ENCODE data around the gene EZH2. TPM values are rescaled to one million over a fixed set of nuclear protein-coding genes. Genes with fewer than 3 reads are reported as not detected.

EZH2 gene
- total RNA-seq, 1 experiment from 2014 or later = 18.4 TPM

- H3K4me3 ChIP-seq (ENCODE audit: insufficient read depth, low read depth, low read length) = no peak overlapping the region
- H3K36me3 ChIP-seq (replicated peaks; ENCODE audit: control insufficient read depth, insufficient read depth, low read length) = no peaks in the 10 kb centered on the region
- DNase-seq = no peak
- H3K27me3 ChIP-seq (ENCODE audit: control insufficient read depth, insufficient read depth, low read length) = no peaks in the 10 kb centered on the region
Measured at GRCh38 chr7:148854983-148855382, 29.1 kb downstream of the EZH2 start.

GRCh38 chr7:148852272-148852671, 31.8 kb downstream of the EZH2 start:
- DNase-seq = no peak
- Histone ChIP-seq H3K27me3 (ENCODE audit: control insufficient read depth, insufficient read depth, low read length) (no peaks in the 10 kb centered on the region), H3K36me3 (replicated peaks; ENCODE audit: control insufficient read depth, insufficient read depth, low read length) (no peaks in the 10 kb centered on the region), H3K4me3 (ENCODE audit: insufficient read depth, low read depth, low read length) (no peak overlapping the region)

- Histone ChIP-seq H3K4me3 (ENCODE audit: insufficient read depth, low read depth, low read length) (no peak overlapping the region), H3K27me3 (ENCODE audit: control insufficient read depth, insufficient read depth, low read length) (no peaks in the 10 kb centered on the region), H3K36me3 (replicated peaks; ENCODE audit: control insufficient read depth, insufficient read depth, low read length) (no peaks in the 10 kb centered on the region)
- DNase-seq = no peak
Measured at GRCh38 chr7:148850564-148850963, 33.5 kb downstream of the EZH2 start.

GRCh38 chr7:148849393-148850098, 34.5 kb downstream of the EZH2 start:
- DNase-seq = no peak
- no peaks in the 10 kb centered on the region for H3K36me3 ChIP-seq (replicated peaks; ENCODE audit: control insufficient read depth, insufficient read depth, low read length)
- H3K4me3 ChIP-seq (ENCODE audit: insufficient read depth, low read depth, low read length) = no peak overlapping the region
- no peaks in the 10 kb centered on the region for H3K27me3 ChIP-seq (ENCODE audit: control insufficient read depth, insufficient read depth, low read length)

GRCh38 chr7:148847815-148848734, 36.0 kb downstream of the EZH2 start:
- Histone ChIP-seq H3K27me3 (ENCODE audit: control insufficient read depth, insufficient read depth, low read length) (no peaks in the 10 kb centered on the region), H3K36me3 (replicated peaks; ENCODE audit: control insufficient read depth, insufficient read depth, low read length) (no peaks in the 10 kb centered on the region), H3K4me3 (ENCODE audit: insufficient read depth, low read depth, low read length) (no peak overlapping the region)
- no peak for DNase-seq

- DNase-seq = no peak
- no peaks in the 10 kb centered on the region for H3K27me3 ChIP-seq (ENCODE audit: control insufficient read depth, insufficient read depth, low read length)
- no peak overlapping the region for H3K4me3 ChIP-seq (ENCODE audit: insufficient read depth, low read depth, low read length)
- no peaks in the 10 kb centered on the region for H3K36me3 ChIP-seq (replicated peaks; ENCODE audit: control insufficient read depth, insufficient read depth, low read length)
Measured at GRCh38 chr7:148838905-148839304, 45.2 kb downstream of the EZH2 start.

GRCh38 chr7:148835854-148836253, 48.2 kb downstream of the EZH2 start:
- H3K4me3 ChIP-seq (ENCODE audit: insufficient read depth, low read depth, low read length) = no peak overlapping the region
- DNase-seq = no peak
- no peaks in the 10 kb centered on the region for H3K27me3 ChIP-seq (ENCODE audit: control insufficient read depth, insufficient read depth, low read length)
- no peaks in the 10 kb centered on the region for H3K36me3 ChIP-seq (replicated peaks; ENCODE audit: control insufficient read depth, insufficient read depth, low read length)

GRCh38 chr7:148834605-148835004, 49.5 kb downstream of the EZH2 start:
- no peak overlapping the region for H3K4me3 ChIP-seq (ENCODE audit: insufficient read depth, low read depth, low read length)
- H3K27me3 ChIP-seq (ENCODE audit: control insufficient read depth, insufficient read depth, low read length) = no peaks in the 10 kb centered on the region
- H3K36me3 ChIP-seq (replicated peaks; ENCODE audit: control insufficient read depth, insufficient read depth, low read length) = no peaks in the 10 kb centered on the region
- DNase-seq = no peak

- Histone ChIP-seq H3K36me3 (replicated peaks; ENCODE audit: control insufficient read depth, insufficient read depth, low read length) (no peaks in the 10 kb centered on the region; the same call in 1 of the 2 replicates), H3K27me3 (ENCODE audit: control insufficient read depth, insufficient read depth, low read length) (no peaks in the 10 kb centered on the region)
- DNase-seq = no peak
Measured at GRCh38 chr7:148831782-148832181, 52.3 kb downstream of the EZH2 start.

GRCh38 chr7:148830897-148831692, 53.0 kb downstream of the EZH2 start:
- Histone ChIP-seq H3K27me3 (ENCODE audit: control insufficient read depth, insufficient read depth, low read length) (no peaks in the 10 kb centered on the region), H3K36me3 (replicated peaks; ENCODE audit: control insufficient read depth, insufficient read depth, low read length) (no peaks in the 10 kb centered on the region; the same call in 1 of the 2 replicates), H3K4me3 (ENCODE audit: insufficient read depth, low read depth, low read length) (no peak overlapping the region)
- DNase-seq = no peak

More at GRCh38 chr7:148831782-148832181, 52.3 kb downstream of the EZH2 start:
- no peak overlapping the region for H3K4me3 ChIP-seq (ENCODE audit: insufficient read depth, low read depth, low read length)

- H3K36me3 ChIP-seq (replicated peaks; ENCODE audit: control insufficient read depth, insufficient read depth, low read length) = no peaks in the 10 kb centered on the region; the same call in 1 of the 2 replicates
- no peak for DNase-seq
- H3K4me3 ChIP-seq (ENCODE audit: insufficient read depth, low read depth, low read length) = no peak overlapping the region
- H3K27me3 ChIP-seq (ENCODE audit: control insufficient read depth, insufficient read depth, low read length) = no peaks in the 10 kb centered on the region
Measured at GRCh38 chr7:148828965-148829364, 55.1 kb downstream of the EZH2 start.

GRCh38 chr7:148825338-148825737, 58.8 kb downstream of the EZH2 start:
- H3K36me3 ChIP-seq (replicated peaks; ENCODE audit: control insufficient read depth, insufficient read depth, low read length) = no peaks in the 10 kb centered on the region; the same call in 1 of the 2 replicates
- no peaks in the 10 kb centered on the region for H3K27me3 ChIP-seq (ENCODE audit: control insufficient read depth, insufficient read depth, low read length)
- no peak for DNase-seq
- H3K4me3 ChIP-seq (ENCODE audit: insufficient read depth, low read depth, low read length) = no peak overlapping the region

- no peaks in the 10 kb centered on the region for H3K27me3 ChIP-seq (ENCODE audit: control insufficient read depth, insufficient read depth, low read length)
- H3K4me3 ChIP-seq (ENCODE audit: insufficient read depth, low read depth, low read length) = no peak overlapping the region
- H3K36me3 ChIP-seq (replicated peaks; ENCODE audit: control insufficient read depth, insufficient read depth, low read length) = no peaks in the 10 kb centered on the region; the same call in 1 of the 2 replicates
- DNase-seq = no peak
Measured at GRCh38 chr7:148824864-148825263, 59.2 kb downstream of the EZH2 start.

GRCh38 chr7:148821422-148821821, 62.7 kb downstream of the EZH2 start:
- no peak for DNase-seq
- H3K36me3 ChIP-seq (replicated peaks; ENCODE audit: control insufficient read depth, insufficient read depth, low read length) = no peaks in the 10 kb centered on the region; the same call in none of the 2 replicates
- H3K4me3 ChIP-seq (ENCODE audit: insufficient read depth, low read depth, low read length) = no peak overlapping the region
- no peaks in the 10 kb centered on the region for H3K27me3 ChIP-seq (ENCODE audit: control insufficient read depth, insufficient read depth, low read length)
